Lower leg skin (tissue), 4 donors: Measurements from ENCODE around the gene NRK. TPM values are rescaled to one million over a fixed set of nuclear protein-coding genes. Genes with fewer than 3 reads are reported as not detected.

ENCODE experiments used
- DNase-seq, 2 donors: peaks; one replicate each; pipeline ENCODE4 v3.0.0-alpha.2; 2019; ENCODE audit warnings: low spot score in 2 of 2
- H3K4me3 ChIP-seq: fragments of 200-600 bp; sonication (generic); 2 replicates; pipeline ENCODE4 v1.5.1; 2017; ENCODE audit warnings: mild to moderate bottlenecking, low read depth; ENCODE audit not compliant: poor library complexity, severe bottlenecking
- POLR2A ChIP-seq, 2 donors: fragments of 450-650 bp; IDR thresholded peaks; one replicate each; pipeline ENCODE4 v1.6.1; 2016 to 2017; ENCODE audit warnings: antibody characterized with exemption in 2 of 2, mild to moderate bottlenecking in 1 of 2, moderate library complexity in 1 of 2
- WGBS, 2 donors: methylation state at CpG; one replicate each; pipeline ENCODE4 v1.1.5; 2018; 5-methylcytosine and 5-hydroxymethylcytosine counted together
- intact Hi-C: fragments of 100-400 bp; cut with DNase I; formaldehyde crosslinking; loops from one replicate; pipeline ENCODE4 v1.15.0; 2023; ENCODE audit warnings: low total_unique reads
- total RNA-seq, 4 donors: library from RNA; depleted of rRNA; stranded (reverse); fragments of >200 nt; gene quantifications; one replicate each; pipeline ENCODE4 v1.1.0, GENCODE V29; 2016
- TF ChIP-seq, protein P1 (sequence below), 3 donors: fragments of 450-650 bp; IDR thresholded peaks; one replicate each; pipeline ENCODE4 v1.5.1; 2016; ENCODE audit warnings: antibody characterized with exemption in 3 of 3, mild to moderate bottlenecking in 3 of 3, moderate library complexity in 2 of 3

The NRK gene
- total RNA-seq, 4 donors from 2014 or later: 0.05 to 0.42 (median 0.26) TPM; not detected in 1

DNA sequence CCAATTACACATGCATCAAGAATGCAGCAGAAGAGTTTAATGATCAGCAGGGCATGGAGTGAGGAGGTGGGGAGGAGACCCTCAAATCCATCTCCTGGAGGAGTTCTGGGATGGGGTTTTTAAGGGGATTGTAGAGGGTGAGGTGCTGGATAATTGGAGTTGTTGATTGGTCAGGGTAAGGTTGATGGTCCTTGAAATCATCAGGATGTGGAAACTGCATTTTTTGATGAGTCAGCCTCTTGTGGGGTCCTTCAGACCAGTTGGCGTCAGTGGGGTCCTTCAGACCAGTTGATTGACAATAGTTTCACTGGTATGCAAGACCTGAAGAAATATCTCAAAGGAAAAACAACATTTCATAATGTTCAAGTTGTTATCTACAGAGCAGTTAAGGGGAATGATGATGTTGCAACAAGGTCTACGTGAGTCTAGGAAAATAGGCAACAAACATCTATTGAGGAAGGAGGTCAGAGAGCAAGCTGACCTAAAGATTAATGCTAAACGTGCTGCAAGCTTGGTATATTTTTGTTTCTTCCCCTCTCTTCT lies 88.3 kb downstream of the NRK start:
- 46 to 75% methylated on average over 3 of the region's 3 CpGs for WGBS, 2 donors
- intact Hi-C loops: no loop called here
- no peak for TF ChIP-seq POLR2A (IDR thresholded peaks at IDR 0.05)
- TF ChIP-seq, protein P1, sequence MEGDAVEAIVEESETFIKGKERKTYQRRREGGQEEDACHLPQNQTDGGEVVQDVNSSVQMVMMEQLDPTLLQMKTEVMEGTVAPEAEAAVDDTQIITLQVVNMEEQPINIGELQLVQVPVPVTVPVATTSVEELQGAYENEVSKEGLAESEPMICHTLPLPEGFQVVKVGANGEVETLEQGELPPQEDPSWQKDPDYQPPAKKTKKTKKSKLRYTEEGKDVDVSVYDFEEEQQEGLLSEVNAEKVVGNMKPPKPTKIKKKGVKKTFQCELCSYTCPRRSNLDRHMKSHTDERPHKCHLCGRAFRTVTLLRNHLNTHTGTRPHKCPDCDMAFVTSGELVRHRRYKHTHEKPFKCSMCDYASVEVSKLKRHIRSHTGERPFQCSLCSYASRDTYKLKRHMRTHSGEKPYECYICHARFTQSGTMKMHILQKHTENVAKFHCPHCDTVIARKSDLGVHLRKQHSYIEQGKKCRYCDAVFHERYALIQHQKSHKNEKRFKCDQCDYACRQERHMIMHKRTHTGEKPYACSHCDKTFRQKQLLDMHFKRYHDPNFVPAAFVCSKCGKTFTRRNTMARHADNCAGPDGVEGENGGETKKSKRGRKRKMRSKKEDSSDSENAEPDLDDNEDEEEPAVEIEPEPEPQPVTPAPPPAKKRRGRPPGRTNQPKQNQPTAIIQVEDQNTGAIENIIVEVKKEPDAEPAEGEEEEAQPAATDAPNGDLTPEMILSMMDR (IDR thresholded peaks at IDR 0.05): no peak

DNA sequence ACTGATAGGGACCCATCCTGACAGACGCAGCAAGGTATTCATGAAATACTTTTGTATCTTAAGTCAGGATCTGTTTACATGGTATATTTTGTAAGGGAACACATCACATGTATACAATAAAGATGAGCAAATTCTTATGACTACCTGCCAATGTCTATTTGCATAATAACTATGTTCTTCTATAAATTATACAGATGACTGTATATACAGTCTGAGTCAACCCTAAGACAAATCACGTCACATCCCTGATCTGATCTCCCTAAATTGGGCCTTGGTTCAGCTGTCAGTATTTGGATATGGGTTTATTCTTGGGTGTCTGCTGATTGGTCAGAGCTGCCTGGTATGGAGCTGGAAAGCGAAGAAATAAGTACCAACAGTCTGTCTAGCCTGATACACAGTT lies 122.9 kb downstream of the NRK start:
- DNase-seq: no peak
- 57 to 61% methylated on average over 3 of the region's 3 CpGs for WGBS, 2 donors
- TF ChIP-seq, protein P1 (IDR thresholded peaks at IDR 0.05): no peak
- TF ChIP-seq POLR2A (IDR thresholded peaks at IDR 0.05): no peak
- H3K4me3 ChIP-seq: no peak overlapping the region
- intact Hi-C loops: no loop called here

More for the DNA sequence above, 88.3 kb downstream of the NRK start:
- no peak for DNase-seq
- no peak overlapping the region for H3K4me3 ChIP-seq

DNA sequence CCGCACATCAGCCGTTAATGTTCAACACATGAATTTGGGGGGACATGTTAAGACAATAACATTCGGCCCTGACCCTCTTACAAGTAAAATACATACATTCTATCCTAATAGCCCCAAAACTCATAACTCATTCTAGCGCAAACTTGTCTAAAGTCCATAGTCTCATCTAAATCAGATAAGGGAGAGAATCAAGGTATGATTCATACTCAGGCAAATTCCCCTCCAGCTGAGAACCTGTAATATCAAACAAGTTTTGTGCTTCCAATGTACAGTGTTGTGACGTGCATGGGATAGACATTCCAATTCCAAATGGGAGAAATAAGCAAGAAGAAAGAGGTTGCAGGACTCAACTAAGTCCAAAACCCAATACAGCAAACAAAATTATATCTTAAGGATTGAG lies 147.1 kb downstream of the NRK start:
- no peak for TF ChIP-seq POLR2A (IDR thresholded peaks at IDR 0.05)
- TF ChIP-seq, protein P1 (IDR thresholded peaks at IDR 0.05): no peak
- intact Hi-C loops: no loop called here
- 51 to 68% methylated on average over 4 to 5 of the region's 5 CpGs for WGBS, 2 donors
- DNase-seq: no peak
- H3K4me3 ChIP-seq: no peak overlapping the region

DNA sequence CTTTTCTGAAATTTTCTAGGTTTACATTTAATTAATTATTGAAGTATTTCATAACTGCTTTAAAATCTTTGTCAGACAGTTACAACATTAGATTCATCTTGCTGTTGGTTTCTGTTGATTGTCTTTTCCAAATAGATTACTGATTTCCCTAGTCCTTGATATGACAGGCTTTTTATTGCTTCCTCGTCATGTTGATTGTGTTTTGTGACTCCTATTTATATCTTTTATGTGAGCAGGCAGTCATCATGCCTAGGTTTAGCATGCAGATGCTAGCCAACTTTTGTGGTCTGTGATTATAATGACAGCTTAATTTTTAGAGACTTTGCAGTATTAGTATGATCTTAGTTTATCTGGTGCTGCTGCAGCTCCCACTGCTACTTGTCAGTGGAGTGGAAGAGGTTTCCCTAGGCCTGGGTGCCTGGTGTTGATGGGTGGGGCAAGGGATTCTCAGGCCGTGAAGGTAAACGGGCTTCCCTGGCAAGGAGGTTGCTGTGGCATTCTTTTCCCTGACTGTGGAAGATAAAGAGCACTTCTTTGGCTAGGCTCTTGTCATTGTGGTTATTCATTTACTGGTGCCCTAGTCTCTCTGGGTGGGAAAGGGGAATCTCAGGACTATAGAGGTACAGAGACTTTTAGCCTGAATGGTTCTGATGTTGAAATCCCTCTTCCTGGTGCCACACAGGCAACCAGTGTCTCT lies 150.5 kb downstream of the NRK start:
- no peak overlapping the region for H3K4me3 ChIP-seq
- intact Hi-C loops: no loop called here
- WGBS, 2 donors: 30 to 36% methylated on average over 3 of the region's 3 CpGs
- no peak for TF ChIP-seq POLR2A (IDR thresholded peaks at IDR 0.05)
- TF ChIP-seq, protein P1 (IDR thresholded peaks at IDR 0.05): no peak
- DNase-seq: no peak

DNA sequence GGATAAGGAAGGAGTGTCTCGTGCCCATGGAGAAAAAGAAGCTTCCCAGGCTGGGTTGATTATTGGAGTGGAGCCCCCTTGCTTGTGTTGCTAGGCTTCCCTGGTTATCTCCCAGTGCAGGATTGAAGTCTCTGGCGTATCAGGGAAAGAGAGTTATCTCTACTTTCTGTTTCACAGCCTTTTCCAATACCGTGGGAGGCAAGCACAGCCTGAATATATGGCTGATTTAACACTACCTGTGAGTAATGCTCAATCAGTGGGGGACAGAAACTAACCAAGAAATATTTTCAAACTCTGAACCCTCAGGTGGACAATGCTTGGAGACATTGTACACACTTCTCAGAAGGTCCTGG lies 151.0 kb downstream of the NRK start:
- no peak for DNase-seq
- intact Hi-C loops: no loop called here
- no peak overlapping the region for H3K4me3 ChIP-seq
- WGBS, 2 donors: 41 to 54% methylated on average over 3 of the region's 3 CpGs
- TF ChIP-seq, protein P1 (IDR thresholded peaks at IDR 0.05): no peak

DNA sequence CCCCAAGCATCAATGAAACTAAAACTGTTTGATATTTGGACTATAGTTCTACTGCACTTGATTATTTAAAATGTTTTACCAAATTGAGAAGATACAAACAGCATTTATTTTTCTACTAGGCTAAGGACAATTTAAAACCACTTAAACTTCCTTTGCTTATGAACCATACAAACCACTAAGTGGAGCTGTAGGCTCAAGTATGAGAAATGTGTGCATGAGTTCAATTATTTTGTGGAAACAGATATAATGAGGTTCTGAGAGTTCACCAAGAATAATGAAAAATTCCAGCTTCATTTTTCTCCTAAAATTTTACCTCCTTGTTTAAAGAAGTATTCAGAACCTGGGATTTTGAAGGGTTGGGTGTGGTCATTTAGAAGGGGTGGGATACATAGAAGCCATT lies 153.0 kb downstream of the NRK start:
- no peak for DNase-seq
- intact Hi-C loops: no loop called here
- H3K4me3 ChIP-seq: no peak overlapping the region
- TF ChIP-seq POLR2A (IDR thresholded peaks at IDR 0.05): no peak
- TF ChIP-seq, protein P1 (IDR thresholded peaks at IDR 0.05): no peak
